Measurements from ENCODE around the gene IQCF5. TPM values are rescaled to one million over a fixed set of nuclear protein-coding genes. Genes with fewer than 3 reads are reported as not detected.

Gene IQCF5
- total RNA-seq = not detected
- polyA plus RNA-seq = not detected

GRCh38 chr3:51875501-51875900, at the start of gene IQCF5:
IQCF5 (minus strand) TSS chr3:51875601; CDS start chr3:51875531, 70 bp downstream.
- WGBS = 77% methylated on average over 4 of the region's 4 CpGs
- TF ChIP-seq YY1 (IDR thresholded peaks at IDR 0.05) (no peak), HNF4A (conservative IDR thresholded peaks at IDR 0.05) (no peak), NR2F2 (IDR thresholded peaks at IDR 0.05) (no peak), ZBTB33 (IDR thresholded peaks at IDR 0.05) (no peak), RAD21 (IDR thresholded peaks at IDR 0.05) (no peak)
- Histone ChIP-seq H3K9me3 (ENCODE audit: control insufficient read depth in 4 of 4, low read length in 3 of 4) (no peaks in the 10 kb centered on the region), H3K4me3 (ENCODE audit: low read depth in 1 of 3, low read length in 3 of 3) (no peak within 1 kb of the TSS), H3K4me1 (ENCODE audit: control insufficient read depth in 4 of 4, insufficient read depth in 4 of 4, low read length in 3 of 4) (no peaks in the 10 kb centered on the region), H3K27ac (ENCODE audit: low read depth in 1 of 2, low read length in 2 of 2) (no peak within 1 kb of the TSS), H3K27me3 (ENCODE audit: control insufficient read depth in 4 of 4, insufficient read depth in 4 of 4, low read length in 3 of 4) (no peaks in the 10 kb centered on the region), H3K36me3 (ENCODE audit: control insufficient read depth in 4 of 4, insufficient read depth in 3 of 4, low read depth in 1 of 4, low read length in 3 of 4) (no peaks in the 10 kb centered on the region), H3K9ac (ENCODE audit: low read depth in 1 of 2, low read length in 2 of 2) (no peak within 1 kb of the TSS)
- no peak for DNase-seq (ENCODE audit: low spot score)

GRCh38 chr3:51921081-51921578, 45.7 kb upstream of the IQCF5 start:
- DNase-seq (ENCODE audit: low spot score) = no peak
- H3K27me3 ChIP-seq (ENCODE audit: control insufficient read depth in 4 of 4, insufficient read depth in 4 of 4, low read length in 3 of 4) = no peaks in the 10 kb centered on the region
- WGBS = 80% methylated on average over 11 of the region's 11 CpGs
- H3K27ac ChIP-seq (ENCODE audit: low read depth in 1 of 2, low read length in 2 of 2) = no peak overlapping the region
- H3K4me3 ChIP-seq (ENCODE audit: low read depth in 1 of 3, low read length in 3 of 3) = no peak overlapping the region
- H3K4me1 ChIP-seq (ENCODE audit: control insufficient read depth in 4 of 4, insufficient read depth in 4 of 4, low read length in 3 of 4) = no peaks in the 10 kb centered on the region
- no peaks in the 10 kb centered on the region for H3K36me3 ChIP-seq (ENCODE audit: control insufficient read depth in 4 of 4, insufficient read depth in 3 of 4, low read depth in 1 of 4, low read length in 3 of 4)
- H3K9ac ChIP-seq (ENCODE audit: low read depth in 1 of 2, low read length in 2 of 2) = no peak overlapping the region
- H3K9me3 ChIP-seq (ENCODE audit: control insufficient read depth in 4 of 4, low read length in 3 of 4) = no peaks in the 10 kb centered on the region
- TF ChIP-seq MAX (IDR thresholded peaks at IDR 0.05) = no peak
- TF ChIP-seq REST (IDR thresholded peaks at IDR 0.05) = no peak
- no peak for TF ChIP-seq CTCF (IDR thresholded peaks at IDR 0.05; ENCODE audit: low read depth, low read length, missing input control)
- no peak for TF ChIP-seq YY1 (IDR thresholded peaks at IDR 0.05)
- no peak for TF ChIP-seq FOXA2 (IDR thresholded peaks at IDR 0.05)
- no peak for TF ChIP-seq SP1 (IDR thresholded peaks at IDR 0.05)
- TF ChIP-seq TAF1 (conservative IDR thresholded peaks at IDR 0.05) = no peak
- no peak for TF ChIP-seq RAD21 (IDR thresholded peaks at IDR 0.05)
- no peak for TF ChIP-seq EGR1 (IDR thresholded peaks at IDR 0.05; ENCODE audit: low read depth in 2 of 2)
- no peak for TF ChIP-seq JUND (IDR thresholded peaks at IDR 0.05)
- no peak for TF ChIP-seq ZBTB33 (IDR thresholded peaks at IDR 0.05)
- no peak for TF ChIP-seq GABPA (IDR thresholded peaks at IDR 0.05 in 1 of 2, conservative IDR thresholded peaks at IDR 0.05 in 1 of 2)
- TF ChIP-seq RXRA (IDR thresholded peaks at IDR 0.05) = no peak
- TF ChIP-seq ATF3 (IDR thresholded peaks at IDR 0.05) = no peak
- no peak for TF ChIP-seq HNF4A (conservative IDR thresholded peaks at IDR 0.05)
- no peak for TF ChIP-seq FOXA1 (IDR thresholded peaks at IDR 0.05)
- TF ChIP-seq NR2F2 (IDR thresholded peaks at IDR 0.05) = no peak
- TF ChIP-seq HNF4G (IDR thresholded peaks at IDR 0.05) = no peak
